Skin epidermis (tissue), 12 donors: Measurements from ENCODE around the gene PLXNC1.

Experiments
- H3K27ac ChIP-seq, 21 experiments: fragments of 200-600 bp; sonication (generic) in 11 of 21; one replicate each; pipeline ENCODE4 v1.5.0; 2020; ENCODE audit warnings: mild to moderate bottlenecking in 3 of 21, inconsistent platforms in 2 of 21, moderate library complexity in 2 of 21
- H3K4me3 ChIP-seq, 7 experiments: fragments of 200-600 bp; sonication (generic) in 2 of 7; one replicate each; pipeline ENCODE4 v1.5.0; 2020; ENCODE audit warnings: inconsistent platforms in 2 of 7, mild to moderate bottlenecking in 2 of 7, moderate library complexity in 1 of 7

The PLXNC1 gene

DNA sequence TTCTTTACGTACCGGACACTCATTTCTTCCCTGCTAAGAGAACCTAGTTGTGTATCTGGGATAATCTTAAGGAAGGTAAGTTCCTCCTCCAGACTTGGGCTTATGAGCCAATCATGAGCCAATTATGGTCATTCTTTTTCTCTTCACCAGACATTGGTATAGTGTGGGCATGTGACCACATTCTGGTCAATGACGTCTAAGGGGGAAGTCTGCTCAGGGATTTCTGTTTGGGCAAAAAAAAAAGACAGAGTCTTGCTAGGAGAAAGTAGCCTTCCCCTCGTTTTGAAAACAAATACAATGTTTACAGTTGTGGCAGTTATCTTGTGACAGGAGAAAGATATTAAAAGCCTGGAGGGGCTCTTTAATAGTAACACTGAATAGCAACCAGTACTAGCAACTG is 20.1 kb upstream of the PLXNC1 start:
- Histone ChIP-seq H3K27ac (no peak overlapping the region), H3K4me3 (no peak overlapping the region)

GRCh38 chr12:94133964-94134795 is 14.2 kb upstream of the PLXNC1 start:
- Histone ChIP-seq H3K4me3 (no peak overlapping the region), H3K27ac (no peak overlapping the region)

- Histone ChIP-seq H3K4me3 (no peak overlapping the region), H3K27ac (no peak overlapping the region)
Observed at GRCh38 chr12:94135896-94136295, 12.5 kb upstream of the PLXNC1 start.

- Histone ChIP-seq H3K4me3 (no peak overlapping the region), H3K27ac (no peak overlapping the region)
Observed at GRCh38 chr12:94139816-94140215, 8.6 kb upstream of the PLXNC1 start.

DNA sequence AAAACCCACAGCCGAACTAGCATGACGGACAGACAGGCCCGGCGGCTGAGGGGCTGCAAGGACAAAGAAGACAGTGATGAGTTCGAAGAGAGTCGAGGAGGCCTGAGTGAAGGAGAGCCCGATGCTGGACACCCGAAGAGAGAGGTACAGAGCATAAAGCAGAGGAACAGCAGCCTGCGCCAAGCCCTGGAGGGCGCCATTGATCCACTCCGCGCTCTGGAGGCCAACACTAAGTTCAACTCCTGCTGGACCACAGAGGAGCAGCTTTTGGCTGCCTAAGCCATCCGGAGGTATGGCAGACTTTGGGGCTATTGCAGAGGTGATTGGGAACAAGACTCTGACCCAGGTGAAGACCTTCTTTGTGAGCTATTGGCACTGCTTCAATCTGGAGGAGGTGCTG is 7.8 kb upstream of the PLXNC1 start:
- no peak overlapping the region for H3K27ac ChIP-seq
- H3K4me3 ChIP-seq, result no peak overlapping the region

- no peak overlapping the region for H3K27ac ChIP-seq
Observed at GRCh38 chr12:94141004-94141764, 7.2 kb upstream of the PLXNC1 start.

DNA sequence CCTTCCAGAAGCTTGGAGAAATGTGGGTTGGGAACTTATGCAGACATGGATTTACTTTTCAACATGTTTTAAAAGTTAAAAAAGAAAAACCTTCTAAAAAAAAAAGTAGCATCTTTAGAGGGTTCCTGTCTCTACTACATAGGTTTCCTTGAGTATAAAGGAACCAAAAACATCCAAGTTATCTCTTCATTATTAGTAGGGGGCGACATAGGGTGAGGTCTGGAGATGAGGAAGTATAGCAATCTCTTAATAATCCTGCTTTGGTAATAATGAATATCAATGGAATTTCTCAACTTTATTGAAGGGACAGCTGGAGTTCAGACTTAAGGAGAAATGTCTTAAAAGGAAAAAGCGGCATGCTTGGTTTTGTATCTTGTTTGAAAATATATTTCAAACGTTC is 6.5 kb upstream of the PLXNC1 start:
- H3K4me3 ChIP-seq, result no peak overlapping the region
- no peak overlapping the region for H3K27ac ChIP-seq

More at GRCh38 chr12:94141004-94141764, 7.2 kb upstream of the PLXNC1 start:
- H3K4me3 ChIP-seq, result no peak overlapping the region

GRCh38 chr12:94143438-94143837 is 4.9 kb upstream of the PLXNC1 start:
- H3K27ac ChIP-seq, result no peak overlapping the region

DNA sequence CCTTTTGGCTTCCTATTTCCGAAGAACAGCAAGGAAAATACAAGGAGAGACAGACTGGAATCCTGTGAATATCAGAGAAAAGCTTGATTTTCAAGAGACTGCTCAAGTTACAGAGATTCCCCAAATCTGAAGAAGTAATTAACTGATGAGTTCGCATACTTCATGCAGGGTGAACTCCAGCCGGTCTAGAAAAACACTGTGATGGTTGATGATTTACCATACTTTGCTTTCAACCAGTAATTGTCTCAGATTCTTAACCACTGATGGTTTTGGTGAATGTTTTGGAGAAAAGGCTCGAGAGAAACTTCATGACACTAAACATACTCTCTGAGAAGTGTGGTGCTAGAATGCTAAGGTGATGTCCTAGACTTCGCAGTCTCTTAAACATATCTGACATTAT is 4.4 kb upstream of the PLXNC1 start:
- Histone ChIP-seq H3K27ac (no peak overlapping the region), H3K4me3 (no peak overlapping the region)

More at GRCh38 chr12:94143438-94143837, 4.9 kb upstream of the PLXNC1 start:
- no peak overlapping the region for H3K4me3 ChIP-seq

DNA sequence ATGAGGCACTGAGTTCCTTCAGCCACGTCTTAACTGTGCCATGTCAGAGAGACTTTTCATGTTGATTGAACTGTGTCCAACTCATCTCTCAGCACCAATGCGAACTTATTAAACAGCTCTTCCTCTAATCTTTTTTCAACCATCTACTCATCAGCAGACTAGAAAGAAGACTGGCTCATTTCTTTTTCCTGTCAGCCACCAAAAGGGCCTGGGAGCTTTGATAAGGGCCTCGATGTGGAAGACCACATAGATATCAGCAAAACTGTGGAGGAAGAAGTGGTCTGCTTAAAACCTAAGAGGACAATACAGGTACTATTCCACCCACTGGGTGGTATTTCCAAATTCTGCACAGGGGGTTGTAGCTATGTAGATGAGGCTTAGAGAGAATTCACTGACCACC is 3.6 kb upstream of the PLXNC1 start:
- Histone ChIP-seq H3K4me3 (no peak overlapping the region), H3K27ac (peak overlapping the region in 1 of 21 experiments; percentile 17)

GRCh38 chr12:94145191-94145983 is 3.0 kb upstream of the PLXNC1 start:
- Histone ChIP-seq H3K27ac (peak overlapping the region in 1 of 21 experiments; percentile 36), H3K4me3 (no peak overlapping the region)

GRCh38 chr12:94146166-94146936 is 2.0 kb upstream of the PLXNC1 start:
- no peak overlapping the region for H3K4me3 ChIP-seq
- H3K27ac ChIP-seq, result peak overlapping the region in 1 of 21 experiments; percentile 66

- Histone ChIP-seq H3K27ac (peak overlapping the region in 10 of 21 experiments; percentile 7 to 81 (median 45)), H3K4me3 (peak overlapping the region; percentile 48 to 59 (median 57))
Observed at GRCh38 chr12:94147387-94147990, 888 bp upstream of the PLXNC1 start.

- H3K4me3 ChIP-seq, result peak overlapping the region; percentile 48 to 59 (median 57)
- peak overlapping the region in 15 of 21 experiments; percentile 4 to 82 (median 65) for H3K27ac ChIP-seq
Observed at GRCh38 chr12:94148739-94149118, 352 bp downstream of the PLXNC1 start.

DNA sequence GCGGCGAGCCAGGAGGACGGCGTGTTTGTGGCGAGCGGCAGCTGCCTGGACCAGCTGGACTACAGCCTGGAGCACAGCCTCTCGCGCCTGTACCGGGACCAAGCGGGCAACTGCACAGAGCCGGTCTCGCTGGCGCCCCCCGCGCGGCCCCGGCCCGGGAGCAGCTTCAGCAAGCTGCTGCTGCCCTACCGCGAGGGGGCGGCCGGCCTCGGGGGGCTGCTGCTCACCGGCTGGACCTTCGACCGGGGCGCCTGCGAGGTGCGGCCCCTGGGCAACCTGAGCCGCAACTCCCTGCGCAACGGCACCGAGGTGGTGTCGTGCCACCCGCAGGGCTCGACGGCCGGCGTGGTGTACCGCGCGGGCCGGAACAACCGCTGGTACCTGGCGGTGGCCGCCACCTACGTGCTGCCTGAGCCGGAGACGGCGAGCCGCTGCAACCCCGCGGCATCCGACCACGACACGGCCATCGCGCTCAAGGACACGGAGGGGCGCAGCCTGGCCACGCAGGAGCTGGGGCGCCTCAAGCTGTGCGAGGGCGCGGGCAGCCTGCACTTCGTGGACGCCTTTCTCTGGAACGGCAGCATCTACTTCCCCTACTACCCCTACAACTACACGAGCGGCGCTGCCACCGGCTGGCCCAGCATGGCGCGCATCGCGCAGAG is 873 bp downstream of the PLXNC1 start:
- Histone ChIP-seq H3K4me3 (peak overlapping the region; percentile 48 to 59 (median 57)), H3K27ac (peak overlapping the region in 17 of 21 experiments; percentile 4 to 82 (median 64))

DNA sequence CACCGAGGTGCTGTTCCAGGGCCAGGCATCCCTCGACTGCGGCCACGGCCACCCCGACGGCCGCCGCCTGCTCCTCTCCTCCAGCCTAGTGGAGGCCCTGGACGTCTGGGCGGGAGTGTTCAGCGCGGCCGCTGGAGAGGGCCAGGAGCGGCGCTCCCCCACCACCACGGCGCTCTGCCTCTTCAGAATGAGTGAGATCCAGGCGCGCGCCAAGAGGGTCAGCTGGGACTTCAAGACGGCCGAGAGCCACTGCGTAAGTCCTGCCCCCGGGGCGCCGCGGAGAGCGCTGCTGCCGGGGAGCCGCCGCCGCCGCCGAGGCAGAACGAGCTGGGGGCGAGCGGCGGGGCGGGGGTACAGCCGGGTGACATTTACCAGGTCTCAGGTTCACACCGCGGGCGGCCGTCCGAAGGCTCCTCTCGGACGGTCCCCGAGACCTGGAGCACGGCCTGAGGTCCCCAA is 1.4 kb downstream of the PLXNC1 start:
- peak overlapping the region; percentile 48 to 59 (median 57) for H3K4me3 ChIP-seq
- H3K27ac ChIP-seq, result peak overlapping the region in 16 of 21 experiments; percentile 21 to 82 (median 64)

GRCh38 chr12:94150240-94151121 is 2.1 kb downstream of the PLXNC1 start:
- peak overlapping the region in 14 of 21 experiments; percentile 28 to 82 (median 65) for H3K27ac ChIP-seq
- peak overlapping the region; percentile 48 to 59 (median 57) for H3K4me3 ChIP-seq
